ENCODE measurements around the gene ZNF101.
A peak's percentile ranks its signal among the peaks of the same experiment; 100 is the strongest.

The ZNF101 gene

GRCh38 chr19:19668230-19669012 is at the start of gene ZNF101:
ZNF101 (plus strand) TSS chr19:19668839; CDS start chr19:19668964, 125 bp downstream.
- DNase-seq: peak; percentile 95

GRCh38 chr19:19619181-19619848 is 49.3 kb upstream of the ZNF101 start:
- no peak for DNase-seq

- no peak for DNase-seq
Measured at GRCh38 chr19:19619849-19620210, 48.8 kb upstream of the ZNF101 start.

GRCh38 chr19:19623383-19623782 is 45.3 kb upstream of the ZNF101 start:
- DNase-seq: no peak

- DNase-seq: no peak
Measured at GRCh38 chr19:19624032-19624570, 44.5 kb upstream of the ZNF101 start.

- DNase-seq: no peak
Measured at GRCh38 chr19:19626516-19627472, 41.8 kb upstream of the ZNF101 start.

GRCh38 chr19:19627621-19628500 is 40.8 kb upstream of the ZNF101 start, which contains the start of gene LPAR2:
LPAR2 (minus strand) TSS chr19:19628220; CDS start chr19:19627275, 945 bp downstream.
- peak; percentile 59 for DNase-seq

- DNase-seq: peak; percentile 38
Measured at GRCh38 chr19:19628501-19629134, 40.0 kb upstream of the ZNF101 start.

- no peak for DNase-seq
Measured at GRCh38 chr19:19630062-19630414, 38.6 kb upstream of the ZNF101 start.

- no peak for DNase-seq
Measured at GRCh38 chr19:19630426-19630825, 38.2 kb upstream of the ZNF101 start.

- no peak for DNase-seq
Measured at GRCh38 chr19:19631346-19631745, 37.3 kb upstream of the ZNF101 start.

- DNase-seq: no peak
Measured at GRCh38 chr19:19632661-19633060, 36.0 kb upstream of the ZNF101 start.

- DNase-seq: no peak
Measured at GRCh38 chr19:19633711-19634515, 34.7 kb upstream of the ZNF101 start.

GRCh38 chr19:19634516-19635312 is 33.9 kb upstream of the ZNF101 start:
- no peak for DNase-seq

GRCh38 chr19:19635313-19635702 is 33.3 kb upstream of the ZNF101 start:
- DNase-seq: no peak

- no peak for DNase-seq
Measured at GRCh38 chr19:19636573-19637185, 32.0 kb upstream of the ZNF101 start.

- DNase-seq: no peak
Measured at GRCh38 chr19:19637186-19637522, 31.5 kb upstream of the ZNF101 start.

GRCh38 chr19:19637523-19638251 is 31.0 kb upstream of the ZNF101 start:
- DNase-seq: no peak

Data from stimulated activated naive CD4-positive, alpha-beta T cell treated with Interleukin-2 at 50 U/mL for 16 hours (primary cell).